Parathyroid adenoma (tissue), 2 donors: Measurements from ENCODE around the gene NEK10.
"Not testable (repeated sequence)": the region's sequence is repeated elsewhere in the genome, so short reads cannot be mapped to it uniquely, and the experiment has no call there.

ENCODE experiments used
- H2AFZ ChIP-seq: fragments of 300-600 bp; sonication (generic); one replicate; pipeline ENCODE4 v1.7.0; 2017; ENCODE audit warnings: antibody characterized with exemption, mild to moderate bottlenecking
- H3K27ac ChIP-seq: fragments of 300-600 bp; sonication (generic); one replicate; pipeline ENCODE4 v1.7.0; 2017
- H3K27me3 ChIP-seq: fragments of 300-600 bp; sonication (generic); one replicate; pipeline ENCODE4 v1.7.0; 2017; ENCODE audit warnings: low read length; ENCODE audit not compliant: control insufficient read depth, insufficient read depth
- H3K36me3 ChIP-seq: fragments of 300-600 bp; sonication (generic); one replicate; pipeline ENCODE4 v1.7.0; 2017; ENCODE audit warnings: low read length; ENCODE audit not compliant: control insufficient read depth, insufficient read depth
- H3K4me1 ChIP-seq: fragments of 300-600 bp; sonication (generic); one replicate; pipeline ENCODE4 v1.7.0; 2017; ENCODE audit warnings: control low read depth
- H3K4me2 ChIP-seq: fragments of 300-600 bp; sonication (generic); one replicate; pipeline ENCODE4 v1.7.0; 2017; ENCODE audit warnings: low read length
- H3K4me3 ChIP-seq: fragments of 300-600 bp; sonication (generic); one replicate; pipeline ENCODE4 v1.7.0; 2017; ENCODE audit warnings: low read depth, low read length
- H3K79me2 ChIP-seq: fragments of 300-600 bp; sonication (generic); one replicate; pipeline ENCODE4 v1.7.0; 2017; ENCODE audit warnings: control low read depth
- H3K9ac ChIP-seq: fragments of 300-600 bp; sonication (generic); one replicate; pipeline ENCODE4 v1.7.0; 2017; ENCODE audit warnings: mild to moderate bottlenecking
- H3K9me3 ChIP-seq: fragments of 300-600 bp; sonication (generic); one replicate; pipeline ENCODE4 v1.7.0; 2017; ENCODE audit warnings: low read length; ENCODE audit not compliant: control insufficient read depth
- CTCF ChIP-seq: fragments of 300-600 bp; sonication (generic); IDR thresholded peaks from one replicate; pipeline ENCODE4 v1.7.0; 2017; ENCODE audit warnings: antibody characterized with exemption, mild to moderate bottlenecking
- donor health status: primary hyperparathyroidism.

The NEK10 gene

GRCh38 chr3:27302891-27303290 is 66.3 kb downstream of the NEK10 start:
- Histone ChIP-seq H3K9me3 (no peaks in the 10 kb centered on the region), H3K4me3 (no peak overlapping the region), H2AFZ (no peak overlapping the region), H3K79me2 (no peaks in the 10 kb centered on the region), H3K4me2 (no peak overlapping the region), H3K9ac (no peak overlapping the region), H3K4me1 (no peaks in the 10 kb centered on the region), H3K27ac (no peak overlapping the region), H3K36me3 (no peaks in the 10 kb centered on the region), H3K27me3 (no peaks in the 10 kb centered on the region)
- no peak for TF ChIP-seq CTCF

GRCh38 chr3:27298981-27299380 is 70.2 kb downstream of the NEK10 start:
- H3K4me3 ChIP-seq, H3K79me2 ChIP-seq, H3K9me3 ChIP-seq, H3K9ac ChIP-seq, H3K27me3 ChIP-seq, H3K27ac ChIP-seq, H3K4me2 ChIP-seq, H3K4me1 ChIP-seq, H2AFZ ChIP-seq, H3K36me3 ChIP-seq: not testable (repeated sequence)

DNA sequence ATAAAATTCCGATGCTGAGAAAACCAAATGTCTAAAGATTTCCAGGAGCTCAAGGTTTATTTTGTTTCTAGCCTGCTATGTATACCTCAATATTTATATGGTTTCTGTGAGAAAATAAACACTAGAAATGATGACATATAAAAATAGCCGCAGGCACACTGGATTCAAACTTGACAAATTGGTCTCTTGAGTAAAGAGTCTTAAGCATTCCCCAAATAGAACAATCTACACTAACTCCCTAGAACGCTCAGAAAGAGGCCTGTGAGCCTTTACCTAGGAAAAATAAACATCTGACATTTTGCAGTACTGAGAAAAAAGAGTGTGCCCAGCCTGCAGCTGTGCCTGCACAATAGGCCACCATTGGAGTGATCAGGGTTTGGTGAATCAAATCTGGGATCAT is 75.2 kb downstream of the NEK10 start:
- no peaks in the 10 kb centered on the region for H3K36me3 ChIP-seq
- no peak overlapping the region for H3K4me2 ChIP-seq
- no peak overlapping the region for H3K27ac ChIP-seq
- H3K9ac ChIP-seq = no peak overlapping the region
- no peaks in the 10 kb centered on the region for H3K4me1 ChIP-seq
- no peak overlapping the region for H3K4me3 ChIP-seq
- no peak for TF ChIP-seq CTCF
- no peaks in the 10 kb centered on the region for H3K27me3 ChIP-seq
- no peaks in the 10 kb centered on the region for H3K79me2 ChIP-seq
- H3K9me3 ChIP-seq = no peaks in the 10 kb centered on the region
- no peak overlapping the region for H2AFZ ChIP-seq

- H2AFZ ChIP-seq = no peak overlapping the region
- no peaks in the 10 kb centered on the region for H3K36me3 ChIP-seq
- no peak overlapping the region for H3K9ac ChIP-seq
- H3K4me2 ChIP-seq = no peak overlapping the region
- no peak overlapping the region for H3K27ac ChIP-seq
- H3K4me1 ChIP-seq = no peaks in the 10 kb centered on the region
- no peaks in the 10 kb centered on the region for H3K9me3 ChIP-seq
- no peaks in the 10 kb centered on the region for H3K79me2 ChIP-seq
- H3K4me3 ChIP-seq = no peak overlapping the region
- no peaks in the 10 kb centered on the region for H3K27me3 ChIP-seq
- no peak for TF ChIP-seq CTCF
Observed at GRCh38 chr3:27290760-27291159, 78.4 kb downstream of the NEK10 start.

- no peak for TF ChIP-seq CTCF
- Histone ChIP-seq H3K9me3 (no peaks in the 10 kb centered on the region), H3K79me2 (no peaks in the 10 kb centered on the region), H3K27ac (no peak overlapping the region), H3K27me3 (no peaks in the 10 kb centered on the region), H2AFZ (no peak overlapping the region), H3K4me1 (no peaks in the 10 kb centered on the region), H3K9ac (no peak overlapping the region), H3K4me2 (no peak overlapping the region), H3K4me3 (no peak overlapping the region), H3K36me3 (no peaks in the 10 kb centered on the region)
Observed at GRCh38 chr3:27289769-27290413, 79.3 kb downstream of the NEK10 start.
